HG02642 (cell line): Measurements from ENCODE around the gene RAP1GAP.

Experiments used
- ATAC-seq: cut with Tn5 transposase; IDR thresholded peaks from one replicate; pipeline ENCODE4 v1.9.1; 2021; ENCODE audit warnings: mild to moderate bottlenecking; ENCODE audit not compliant: unreplicated experiment, poor library complexity

RAP1GAP gene

GRCh38 chr1:21596628-21597027 is 72.5 kb downstream of the RAP1GAP start:
- no peak for ATAC-seq

GRCh38 chr1:21596174-21596573 is 73.0 kb downstream of the RAP1GAP start:
- no peak for ATAC-seq

GRCh38 chr1:21594935-21595897 is 73.9 kb downstream of the RAP1GAP start:
- ATAC-seq = no peak

GRCh38 chr1:21594501-21594900 is 74.7 kb downstream of the RAP1GAP start:
- ATAC-seq = no peak

GRCh38 chr1:21593231-21593630 is 75.9 kb downstream of the RAP1GAP start:
- no peak for ATAC-seq

- no peak for ATAC-seq
Observed at GRCh38 chr1:21592086-21592865, 76.9 kb downstream of the RAP1GAP start.

- no peak for ATAC-seq
Observed at GRCh38 chr1:21590934-21591333, 78.2 kb downstream of the RAP1GAP start.

GRCh38 chr1:21590126-21590880 is 78.9 kb downstream of the RAP1GAP start:
- ATAC-seq = no peak

- no peak for ATAC-seq
Observed at GRCh38 chr1:21589618-21590017, 79.5 kb downstream of the RAP1GAP start.

- no peak for ATAC-seq
Observed at GRCh38 chr1:21587602-21587953, 81.6 kb downstream of the RAP1GAP start.

GRCh38 chr1:21586846-21587601 is 82.1 kb downstream of the RAP1GAP start:
- no peak for ATAC-seq

GRCh38 chr1:21586222-21586621 is 82.9 kb downstream of the RAP1GAP start:
- ATAC-seq = no peak

GRCh38 chr1:21585037-21585436 is 84.1 kb downstream of the RAP1GAP start:
- no peak for ATAC-seq

GRCh38 chr1:21584096-21584495 is 85.1 kb downstream of the RAP1GAP start:
- ATAC-seq = no peak

- no peak for ATAC-seq
Observed at GRCh38 chr1:21579791-21580190, 89.4 kb downstream of the RAP1GAP start.

- ATAC-seq = no peak
Observed at GRCh38 chr1:21577933-21578332, 91.2 kb downstream of the RAP1GAP start.

GRCh38 chr1:21577324-21577723 is 91.8 kb downstream of the RAP1GAP start:
- no peak for ATAC-seq

- no peak for ATAC-seq
Observed at GRCh38 chr1:21576798-21577187, 92.4 kb downstream of the RAP1GAP start.

GRCh38 chr1:21576031-21576797 is 92.9 kb downstream of the RAP1GAP start:
- no peak for ATAC-seq
